ENCODE data around the gene C11orf42.

DNA sequence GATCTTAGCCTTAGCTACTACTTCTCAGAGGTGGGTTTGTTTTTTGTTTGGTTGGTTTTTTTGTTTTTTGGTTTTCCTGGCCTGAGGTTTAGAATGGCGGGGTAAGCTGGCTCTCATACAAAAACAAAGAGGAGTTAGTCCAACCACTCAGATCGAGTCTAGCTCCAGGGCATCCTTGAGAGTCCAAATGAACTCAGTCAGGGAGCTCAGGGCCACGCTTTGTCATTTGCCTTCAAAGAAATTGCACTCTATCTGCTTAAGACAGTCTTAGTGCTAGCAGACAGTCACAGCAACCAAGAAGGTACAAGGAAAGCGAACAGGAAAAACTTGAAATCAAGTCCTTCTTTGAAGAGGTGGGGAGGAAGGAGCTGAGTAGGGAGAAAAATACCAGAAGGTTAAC is 11.1 kb downstream of the C11orf42 start:
- TF ChIP-seq, protein P1, sequence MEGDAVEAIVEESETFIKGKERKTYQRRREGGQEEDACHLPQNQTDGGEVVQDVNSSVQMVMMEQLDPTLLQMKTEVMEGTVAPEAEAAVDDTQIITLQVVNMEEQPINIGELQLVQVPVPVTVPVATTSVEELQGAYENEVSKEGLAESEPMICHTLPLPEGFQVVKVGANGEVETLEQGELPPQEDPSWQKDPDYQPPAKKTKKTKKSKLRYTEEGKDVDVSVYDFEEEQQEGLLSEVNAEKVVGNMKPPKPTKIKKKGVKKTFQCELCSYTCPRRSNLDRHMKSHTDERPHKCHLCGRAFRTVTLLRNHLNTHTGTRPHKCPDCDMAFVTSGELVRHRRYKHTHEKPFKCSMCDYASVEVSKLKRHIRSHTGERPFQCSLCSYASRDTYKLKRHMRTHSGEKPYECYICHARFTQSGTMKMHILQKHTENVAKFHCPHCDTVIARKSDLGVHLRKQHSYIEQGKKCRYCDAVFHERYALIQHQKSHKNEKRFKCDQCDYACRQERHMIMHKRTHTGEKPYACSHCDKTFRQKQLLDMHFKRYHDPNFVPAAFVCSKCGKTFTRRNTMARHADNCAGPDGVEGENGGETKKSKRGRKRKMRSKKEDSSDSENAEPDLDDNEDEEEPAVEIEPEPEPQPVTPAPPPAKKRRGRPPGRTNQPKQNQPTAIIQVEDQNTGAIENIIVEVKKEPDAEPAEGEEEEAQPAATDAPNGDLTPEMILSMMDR (IDR thresholded peaks at IDR 0.05) = no peak
- TF ChIP-seq POLR2A (IDR thresholded peaks at IDR 0.05) = no peak

Data from tibial nerve (tissue), 3 donors.